Left forelimb (tissue), 1 donor: Measurements from ENCODE around the gene LONP2.
"Not testable (repeated sequence)": the region's sequence is repeated elsewhere in the genome, so short reads cannot be mapped to it uniquely, and the experiment has no call there.

Experiments used
- DNase-seq: peaks from one replicate; pipeline ENCODE4 v3.0.0-alpha.2; 2018; ENCODE audit warnings: low spot score

The LONP2 gene

GRCh38 chr16:48402547-48402946, 158.4 kb downstream of the LONP2 start:
- DNase-seq: not testable (repeated sequence)

DNA sequence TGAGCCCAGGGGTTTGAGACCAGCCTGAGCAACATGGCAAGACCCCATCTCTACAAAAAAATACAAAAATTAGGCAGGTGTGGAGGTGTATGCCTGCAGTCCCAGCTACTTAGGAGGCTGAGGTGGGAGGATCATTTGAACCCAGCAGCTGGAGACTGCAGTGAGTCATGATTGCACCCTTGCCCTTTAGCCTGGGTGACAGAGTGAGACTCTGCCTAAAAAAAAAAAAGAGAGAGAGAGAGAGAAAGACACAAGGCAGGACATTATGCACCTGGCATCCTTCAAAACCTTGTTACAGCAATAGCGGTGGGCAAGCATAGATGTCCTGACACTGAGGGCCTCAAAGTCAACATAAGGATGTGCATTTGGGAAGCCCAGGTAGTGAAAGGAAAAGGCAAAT, 161.1 kb downstream of the LONP2 start:
- DNase-seq: no peak

DNA sequence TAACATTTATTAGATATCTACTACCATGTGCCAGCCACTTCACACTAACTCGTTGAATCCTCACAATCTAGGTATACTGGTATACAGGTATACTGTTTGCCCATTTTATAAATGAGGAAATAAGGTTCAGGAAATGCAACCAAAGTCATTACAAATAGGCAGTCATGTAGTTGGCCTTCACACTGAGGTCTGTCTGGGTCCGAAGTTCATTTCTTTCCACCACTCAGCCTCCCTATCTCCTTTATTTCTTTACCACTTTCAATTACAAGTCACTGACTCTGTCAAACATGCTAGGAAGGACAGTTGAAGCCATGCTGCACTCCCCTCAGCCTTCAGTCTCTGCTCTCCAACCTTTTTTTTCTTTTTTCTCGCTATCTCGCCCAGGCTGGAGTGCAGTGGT, 161.8 kb downstream of the LONP2 start:
- no peak for DNase-seq
